B cell (primary cell): ENCODE results near the gene TMEM208. TPM values are rescaled to one million over a fixed set of nuclear protein-coding genes. Genes with fewer than 3 reads are reported as not detected.

ENCODE experiments used
- ATAC-seq: fragments of 200-7000 bp; cut with Tn5 transposase; one replicate; pipeline ENCODE4 v1.10.0; 2021; ENCODE audit warnings: low read depth, mild to moderate bottlenecking, moderate number of reproducible peaks, moderate library complexity
- CTCF ChIA-PET: fragments of 350-600 bp; sonication (Branson Sonifier 250); formaldehyde crosslinking; loops from one replicate; lab custom pipeline; 2021; ENCODE audit warnings: antibody characterized with exemption, inconsistent platforms; lab: Charles Lee
- POLR2A ChIA-PET: fragments of 350-600 bp; sonication (Branson Sonifier 250); formaldehyde crosslinking; loops from one replicate; lab custom pipeline; 2021; ENCODE audit warnings: antibody characterized with exemption; lab: Charles Lee
- DNase-seq: peaks from one replicate; pipeline ENCODE4 v3.0.0; 2013
- H2AFZ ChIP-seq: 2 replicates; pipeline ENCODE4 v1.6.1; 2012; ENCODE audit warnings: mild to moderate bottlenecking, low read depth, low read length; ENCODE audit not compliant: insufficient read depth, poor library complexity, severe bottlenecking
- H3K27ac ChIP-seq, 2 donors: 1 replicate in 1 of 2; 2 replicates in 1 of 2; pipeline ENCODE4 v1.5.1; 2012 to 2013; ENCODE audit warnings: low read length in 2 of 2, mild to moderate bottlenecking in 2 of 2, moderate library complexity in 1 of 2
- H3K27me3 ChIP-seq, 4 experiments: fragments of 200-600 bp in 1 of 4; sonication (generic) in 1 of 4; replicated peaks in 1 of 4; 1 replicate in 2 of 4; 2 replicates in 2 of 4; pipeline versions ENCODE4 v1.6.1 to v1.7.0; 2013 to 2016; ENCODE audit warnings: low read length in 3 of 4, mild to moderate bottlenecking in 2 of 4, mixed read lengths in 1 of 4, moderate library complexity in 1 of 4; ENCODE audit not compliant: insufficient read depth in 4 of 4, control insufficient read depth in 3 of 4; ENCODE audit errors: control extremely low read depth in 1 of 4
- H3K36me3 ChIP-seq, 2 experiments: replicated peaks in 1 of 2; 1 replicate in 1 of 2; 2 replicates in 1 of 2; pipeline versions ENCODE4 v1.6.1 to v1.7.1; 2013; ENCODE audit warnings: low read length in 1 of 2; ENCODE audit not compliant: insufficient read depth in 2 of 2, control insufficient read depth in 1 of 2; ENCODE audit errors: control extremely low read depth in 1 of 2, extremely low read depth in 1 of 2
- H3K4me1 ChIP-seq, 2 donors: fragments of 200-600 bp in 1 of 2; sonication (generic) in 1 of 2; 1 replicate in 1 of 2; 2 replicates in 1 of 2; pipeline versions ENCODE4 v1.5.1 to v1.6.1; 2013 to 2017; ENCODE audit warnings: low read length in 2 of 2; ENCODE audit not compliant: control insufficient read depth in 2 of 2, insufficient read depth in 2 of 2
- H3K4me2 ChIP-seq: replicated peaks from 2 replicates; pipeline ENCODE3; 2012; ENCODE audit warnings: mild to moderate bottlenecking, low read depth, low read length; ENCODE audit not compliant: poor library complexity, severe bottlenecking
- H3K4me3 ChIP-seq, 5 experiments: fragments of 200-600 bp in 1 of 5; sonication (generic) in 1 of 5; 1 replicate in 3 of 5; 2 replicates in 2 of 5; pipeline versions ENCODE4 v1.5.1 to v1.7.0; 2011 to 2016; ENCODE audit warnings: low read length in 4 of 5, mild to moderate bottlenecking in 4 of 5, low read depth in 2 of 5, control low read depth in 1 of 5, moderate library complexity in 1 of 5; ENCODE audit not compliant: insufficient read depth in 1 of 5; ENCODE audit errors: control extremely low read depth in 1 of 5, extremely low read depth in 1 of 5
- H3K79me2 ChIP-seq: fragments of 200-600 bp; sonication (generic); one replicate; pipeline ENCODE4 v1.6.0; 2016; ENCODE audit warnings: low read length; ENCODE audit not compliant: control insufficient read depth, insufficient read depth
- H3K9ac ChIP-seq: fragments of 200-600 bp; sonication (generic); 2 replicates; pipeline ENCODE4 v1.6.1; 2017; ENCODE audit warnings: mild to moderate bottlenecking, low read length, moderate library complexity
- H3K9me3 ChIP-seq, 3 donors: one replicate each; pipeline versions ENCODE4 v1.6.1 to v1.7.1; 2013; ENCODE audit warnings: low read length in 2 of 3; ENCODE audit not compliant: control insufficient read depth in 2 of 3, insufficient read depth in 1 of 3; ENCODE audit errors: control extremely low read depth in 1 of 3
- H4K20me1 ChIP-seq: 2 replicates; pipeline ENCODE4 v1.6.0; 2012; ENCODE audit warnings: mild to moderate bottlenecking, low read length; ENCODE audit not compliant: insufficient read depth, control insufficient read depth, poor library complexity, severe bottlenecking
- H3K27ac Mint-ChIP-seq: one replicate; pipeline ENCODE4 v1.8.0; 2021; ENCODE audit warnings: mixed read lengths
- H3K27me3 Mint-ChIP-seq: one replicate; pipeline ENCODE4 v1.8.0; 2021; ENCODE audit warnings: mixed read lengths
- H3K4me1 Mint-ChIP-seq: one replicate; pipeline ENCODE4 v1.8.0; 2021; ENCODE audit warnings: mixed read lengths
- H3K4me3 Mint-ChIP-seq: one replicate; pipeline ENCODE4 v1.8.0; 2021; ENCODE audit warnings: mixed read lengths
- H3K9me3 Mint-ChIP-seq: one replicate; pipeline ENCODE4 v1.8.0; 2022; ENCODE audit warnings: mixed read lengths; ENCODE audit not compliant: insufficient read depth
- EZH2 ChIP-seq: IDR thresholded peaks from 2 replicates; pipeline ENCODE4 v1.6.1; 2012; ENCODE audit warnings: borderline replicate concordance, low read depth, mild to moderate bottlenecking, moderate library complexity, low read length; ENCODE audit not compliant: insufficient read depth, poor library complexity, severe bottlenecking
- WGBS: methylation state at CpG from one replicate; pipeline ENCODE4 v1.1.5; 2013; ENCODE audit warnings: missing lambda C conversion rate; ENCODE audit not compliant: insufficient coverage; 5-methylcytosine and 5-hydroxymethylcytosine counted together
- intact Hi-C: fragments of 100-400 bp; cut with micrococcal nuclease; formaldehyde crosslinking; loops from one replicate; pipeline ENCODE4 v1.10.0; 2022
- polyA plus RNA-seq: library from polyadenylated mRNA; depleted of rRNA; stranded (reverse); fragments of >200 nt; gene quantifications from 2 replicates; pipeline ENCODE4 v1.2.3, GENCODE V29; 2012
- total RNA-seq, 2 donors: library from RNA; stranded (reverse); fragments of 120-200 nt in 1 of 2; gene quantifications; 1 replicate in 1 of 2; 2 replicates in 1 of 2; pipeline versions ENCODE4 v1.2.3 to v1.2.4, GENCODE V29; 2013 to 2022
- TF ChIP-seq, protein P1 (sequence below): fragments of 200-600 bp; IDR thresholded peaks from one replicate; pipeline ENCODE4 v1.8.0; 2022; ENCODE audit warnings: antibody characterized with exemption, mild to moderate bottlenecking

TMEM208 gene
- total and polyA plus RNA-seq, 2 donors (not counting 1 experiment from before 2014, with no cell fraction given) = 36.1 to 40.4 TPM

- peak overlapping the region in 4 of 5 experiments; percentile 77 to 99 (median 92) for H3K4me3 ChIP-seq
- H3K9ac ChIP-seq = no peak overlapping the region
- H3K27me3 Mint-ChIP-seq = no peaks in the 10 kb centered on the region
- DNase-seq (no peak), ATAC-seq (no peak)
- ChIA-PET POLR2A (interaction anchor here (2.3 to 3.7 kb wide), 2 partner anchors 16 to 20 kb away, joined by 27 to 30 read pairs; partner anchors contain the start of genes FHOD1 and SLC9A5), CTCF (interaction anchor here (0.6 to 4.2 kb wide), 6 partner anchors 17 to 548 kb away, joined by 3 to 33 read pairs (median 3); partner anchors contain the start of genes FHOD1, KCTD19, LRRC36 and SLC9A5)
- peaks cover 0 to 34% of the 10 kb centered on the region in 2 experiments for H3K36me3 ChIP-seq
- H3K4me1 Mint-ChIP-seq = peaks cover 29% of the 10 kb centered on the region
- H3K9me3 ChIP-seq = no peaks in the 10 kb centered on the region
- peaks cover 17% of the 10 kb centered on the region for H3K79me2 ChIP-seq
- H3K27ac Mint-ChIP-seq = peak overlapping the region; percentile 100
- 94% methylated on average over 6 of the region's 9 CpGs for WGBS
- TF ChIP-seq, protein P1, sequence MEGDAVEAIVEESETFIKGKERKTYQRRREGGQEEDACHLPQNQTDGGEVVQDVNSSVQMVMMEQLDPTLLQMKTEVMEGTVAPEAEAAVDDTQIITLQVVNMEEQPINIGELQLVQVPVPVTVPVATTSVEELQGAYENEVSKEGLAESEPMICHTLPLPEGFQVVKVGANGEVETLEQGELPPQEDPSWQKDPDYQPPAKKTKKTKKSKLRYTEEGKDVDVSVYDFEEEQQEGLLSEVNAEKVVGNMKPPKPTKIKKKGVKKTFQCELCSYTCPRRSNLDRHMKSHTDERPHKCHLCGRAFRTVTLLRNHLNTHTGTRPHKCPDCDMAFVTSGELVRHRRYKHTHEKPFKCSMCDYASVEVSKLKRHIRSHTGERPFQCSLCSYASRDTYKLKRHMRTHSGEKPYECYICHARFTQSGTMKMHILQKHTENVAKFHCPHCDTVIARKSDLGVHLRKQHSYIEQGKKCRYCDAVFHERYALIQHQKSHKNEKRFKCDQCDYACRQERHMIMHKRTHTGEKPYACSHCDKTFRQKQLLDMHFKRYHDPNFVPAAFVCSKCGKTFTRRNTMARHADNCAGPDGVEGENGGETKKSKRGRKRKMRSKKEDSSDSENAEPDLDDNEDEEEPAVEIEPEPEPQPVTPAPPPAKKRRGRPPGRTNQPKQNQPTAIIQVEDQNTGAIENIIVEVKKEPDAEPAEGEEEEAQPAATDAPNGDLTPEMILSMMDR = no peak
- no peak for TF ChIP-seq EZH2
- peak overlapping the region; percentile 86 for H3K4me2 ChIP-seq
- no peaks in the 10 kb centered on the region for H3K9me3 Mint-ChIP-seq
- peaks cover 15 to 22% of the 10 kb centered on the region in 2 donors for H3K4me1 ChIP-seq
- intact Hi-C loops = no loop called here
- H4K20me1 ChIP-seq = peaks cover 19% of the 10 kb centered on the region
- H3K4me3 Mint-ChIP-seq = peak overlapping the region; percentile 100
- H3K27me3 ChIP-seq = no peaks in the 10 kb centered on the region
- no peak overlapping the region for H2AFZ ChIP-seq
- no peak overlapping the region for H3K27ac ChIP-seq
Observed at GRCh38 chr16:67228034-67228785, 1.3 kb downstream of the TMEM208 start.

DNA sequence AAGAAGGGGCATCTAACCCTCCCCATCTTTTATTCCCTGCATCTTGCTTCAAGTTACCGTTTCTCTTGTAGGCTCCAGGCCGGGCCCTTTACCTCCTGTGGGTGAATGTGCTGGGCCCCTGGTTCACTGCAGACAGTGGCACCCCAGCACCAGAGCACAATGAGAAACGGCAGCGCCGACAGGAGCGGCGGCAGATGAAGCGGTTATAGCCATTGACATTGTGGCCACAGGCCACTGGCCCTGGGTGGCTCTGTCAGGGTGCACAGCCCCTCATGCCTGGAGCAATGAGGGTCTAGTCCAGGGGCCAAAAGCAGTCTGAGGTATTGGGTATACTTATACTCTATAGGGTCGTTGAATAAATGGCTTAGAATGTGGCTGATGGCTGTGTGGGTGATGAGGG is 2.0 kb downstream of the TMEM208 start:
- Histone ChIP-seq H3K4me3 (no peak overlapping the region), H3K4me1 (peaks cover 15 to 22% of the 10 kb centered on the region in 2 donors), H3K27me3 (no peaks in the 10 kb centered on the region), H2AFZ (no peak overlapping the region), H3K9ac (no peak overlapping the region), H4K20me1 (peaks cover 19% of the 10 kb centered on the region), H3K9me3 (no peaks in the 10 kb centered on the region), H3K4me2 (no peak overlapping the region), H3K27ac (no peak overlapping the region), H3K36me3 (peaks cover 0 to 35% of the 10 kb centered on the region in 2 experiments), H3K79me2 (peaks cover 17% of the 10 kb centered on the region)
- Mint-ChIP-seq H3K4me1 (peaks cover 29% of the 10 kb centered on the region), H3K9me3 (no peaks in the 10 kb centered on the region), H3K27ac (peak overlapping the region; percentile 10), H3K4me3 (peak overlapping the region; percentile 39), H3K27me3 (no peaks in the 10 kb centered on the region)
- ATAC-seq = no peak
- DNase-seq = no peak
- WGBS = 95% methylated on average over 9 of the region's 9 CpGs
- TF ChIP-seq, protein P1 = no peak
- no peak for TF ChIP-seq EZH2
- ChIA-PET POLR2A (interaction anchor here (0.7 kb wide), 1 partner anchor 16 kb away, joined by 3 read pairs; no protein-coding TSS in a partner anchor), CTCF (interaction anchor here (0.6 to 4.2 kb wide), 2 partner anchors 16 to 549 kb away, joined by 3 to 33 read pairs; no protein-coding TSS in a partner anchor)
- intact Hi-C loops = no loop called here
